SK-N-SH treated with all-trans-retinoic acid at 6 μM for 48 hours (cell line): ENCODE measurements around the gene ARID3A.
"Not testable (repeated sequence)": the region's sequence is repeated elsewhere in the genome, so short reads cannot be mapped to it uniquely, and the experiment has no call there.

ENCODE experiments used
- ARNTL ChIP-seq: fragments of 450-650 bp; formaldehyde crosslinking; IDR thresholded peaks from 2 replicates; pipeline ENCODE4 v1.5.0; 2020; ENCODE audit warnings: low read depth, mild to moderate bottlenecking, moderate library complexity, borderline replicate concordance
- ISL1 ChIP-seq: fragments of 250-450 bp; sonication (Bioruptor Pico); IDR thresholded peaks from 2 replicates; pipeline ENCODE4 v2.1.2; 2022; ENCODE audit warnings: mild to moderate bottlenecking, moderate library complexity
- PATZ1 ChIP-seq: fragments of 250-450 bp; sonication (Bioruptor Pico); IDR thresholded peaks from 2 replicates; pipeline ENCODE4 v1.8.0; 2020; ENCODE audit warnings: mild to moderate bottlenecking, moderate library complexity, borderline replicate concordance
- POU6F1 ChIP-seq: fragments of 250-450 bp; sonication (Bioruptor Pico); IDR thresholded peaks from 2 replicates; pipeline ENCODE4 v1.8.0; 2021; ENCODE audit warnings: low read depth, mild to moderate bottlenecking, moderate library complexity, borderline replicate concordance
- RARB ChIP-seq: fragments of 250-450 bp; sonication (Bioruptor Pico); IDR thresholded peaks from 2 replicates; pipeline ENCODE4 v1.8.0; 2021; ENCODE audit warnings: mild to moderate bottlenecking, moderate library complexity
- SNAI2 ChIP-seq: fragments of 250-450 bp; sonication (Bioruptor Pico); IDR thresholded peaks from 2 replicates; pipeline ENCODE4 v1.5.0; 2020; ENCODE audit warnings: mild to moderate bottlenecking, moderate library complexity
- TSHZ2 ChIP-seq: fragments of 250-450 bp; sonication (Bioruptor Pico); IDR thresholded peaks from 2 replicates; pipeline ENCODE4 v1.5.0; 2020; ENCODE audit warnings: mild to moderate bottlenecking, moderate library complexity
- ZFP3 ChIP-seq: fragments of 250-450 bp; sonication (Bioruptor Pico); IDR thresholded peaks from 2 replicates; pipeline ENCODE4 v1.5.0; 2020; ENCODE audit warnings: mild to moderate bottlenecking, moderate library complexity
- ZNF8 ChIP-seq: fragments of 450-650 bp; formaldehyde crosslinking; IDR thresholded peaks from 2 replicates; pipeline ENCODE4 v1.5.0; 2020; ENCODE audit warnings: mild to moderate bottlenecking, moderate library complexity

GRCh38 chr19:878751-879561 lies 46.9 kb upstream of the ARID3A start:
- not testable (repeated sequence) for TF ChIP-seq PATZ1; POU6F1 (CRISPR knock-in tag); ISL1 (CRISPR knock-in tag); ZFP3 (CRISPR knock-in tag); RARB (CRISPR knock-in tag); ARNTL (CRISPR knock-in tag); ZNF8; TSHZ2 (CRISPR knock-in tag); SNAI2 (CRISPR knock-in tag)
